ENCODE data around the gene OR56B1.
"Not testable (repeated sequence)": the region's sequence is repeated elsewhere in the genome, so short reads cannot be mapped to it uniquely, and the experiment has no call there.

Gene OR56B1, protein sequence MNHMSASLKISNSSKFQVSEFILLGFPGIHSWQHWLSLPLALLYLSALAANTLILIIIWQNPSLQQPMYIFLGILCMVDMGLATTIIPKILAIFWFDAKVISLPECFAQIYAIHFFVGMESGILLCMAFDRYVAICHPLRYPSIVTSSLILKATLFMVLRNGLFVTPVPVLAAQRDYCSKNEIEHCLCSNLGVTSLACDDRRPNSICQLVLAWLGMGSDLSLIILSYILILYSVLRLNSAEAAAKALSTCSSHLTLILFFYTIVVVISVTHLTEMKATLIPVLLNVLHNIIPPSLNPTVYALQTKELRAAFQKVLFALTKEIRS

DNA sequence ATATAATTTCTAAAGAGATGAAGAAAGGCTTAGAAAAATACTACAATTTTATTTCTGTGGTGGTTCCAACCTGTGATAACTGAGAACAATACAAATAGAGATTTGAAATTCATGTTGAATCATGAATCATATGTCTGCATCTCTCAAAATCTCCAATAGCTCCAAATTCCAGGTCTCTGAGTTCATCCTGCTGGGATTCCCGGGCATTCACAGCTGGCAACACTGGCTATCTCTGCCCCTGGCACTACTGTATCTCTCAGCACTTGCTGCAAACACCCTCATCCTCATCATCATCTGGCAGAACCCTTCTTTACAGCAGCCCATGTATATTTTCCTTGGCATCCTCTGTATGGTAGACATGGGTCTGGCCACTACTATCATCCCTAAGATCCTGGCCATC lies at the start of gene OR56B1:
Gene OR56B1, plus strand, starts transcription at position 53 of the 400 bp plus-strand sequence. Its CDS starts 69 bp downstream, at position 122.
- no peak for DNase-seq

DNA sequence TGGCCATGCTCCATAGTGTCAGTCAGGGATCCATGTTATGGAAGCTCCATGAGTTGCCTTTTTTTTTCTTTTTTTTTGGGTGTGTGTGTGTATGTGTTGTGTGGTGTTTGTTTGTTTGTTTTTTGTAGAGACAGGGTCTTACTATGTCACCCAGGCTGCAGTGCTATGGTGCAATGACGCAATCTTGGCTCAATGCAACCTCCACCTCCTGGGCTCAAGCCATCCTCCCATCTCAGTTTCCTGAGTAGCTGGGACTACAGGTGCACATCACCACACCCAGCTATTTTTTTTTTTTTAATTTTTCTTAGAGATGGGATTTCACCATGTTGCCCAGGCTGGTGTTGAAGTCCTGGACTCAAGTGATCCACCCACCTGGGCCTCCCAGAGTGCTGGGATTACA lies 47.8 kb upstream of the OR56B1 start:
- no peak for DNase-seq

DNA sequence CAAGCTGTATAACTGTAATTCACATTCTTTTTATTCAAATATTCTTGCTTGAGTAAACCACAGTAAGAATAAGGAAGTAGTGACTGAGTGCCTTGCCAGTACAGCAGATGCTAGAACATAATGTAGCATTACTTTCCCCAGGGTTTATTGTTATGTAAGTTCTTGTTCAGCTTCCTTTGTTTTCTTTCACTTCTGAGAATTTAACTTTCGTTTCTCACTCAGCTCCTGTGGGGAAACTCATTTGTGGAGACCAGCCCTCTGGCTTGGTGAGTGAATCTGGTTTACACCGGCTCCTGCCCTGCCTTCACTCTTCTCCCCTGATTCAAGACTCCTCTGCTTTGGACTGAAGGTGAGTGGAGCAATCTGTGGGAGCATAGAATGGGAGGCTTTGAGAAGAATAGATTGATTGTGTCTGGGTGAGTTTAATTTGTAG lies 46.7 kb upstream of the OR56B1 start, which contains the start of gene TRIM22:
Gene TRIM22, plus strand, starts transcription at position 240 of the 433 bp plus-strand sequence. CDS start 6,443 bp downstream, outside the sequence.
- DNase-seq = no peak

DNA sequence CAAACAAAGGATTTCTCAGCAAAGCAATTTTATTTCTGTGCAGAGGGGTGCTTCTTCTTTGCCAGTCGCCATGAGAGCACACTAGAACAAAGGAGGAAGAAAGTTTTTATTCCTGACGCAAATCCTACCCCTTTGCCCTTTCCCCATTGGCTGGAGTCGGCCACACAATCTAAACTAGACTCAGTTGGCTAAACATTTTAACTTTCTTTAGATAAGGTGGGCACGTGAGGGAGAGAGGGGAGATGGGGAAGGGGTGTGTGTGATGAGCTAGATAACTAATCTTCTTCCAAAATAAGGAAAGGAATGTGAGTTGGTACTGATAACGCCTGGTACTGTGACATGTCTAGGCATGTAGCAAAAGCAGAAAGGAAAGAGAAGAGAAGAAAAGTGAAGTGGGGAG lies 46.0 kb upstream of the OR56B1 start:
- no peak for DNase-seq

DNA sequence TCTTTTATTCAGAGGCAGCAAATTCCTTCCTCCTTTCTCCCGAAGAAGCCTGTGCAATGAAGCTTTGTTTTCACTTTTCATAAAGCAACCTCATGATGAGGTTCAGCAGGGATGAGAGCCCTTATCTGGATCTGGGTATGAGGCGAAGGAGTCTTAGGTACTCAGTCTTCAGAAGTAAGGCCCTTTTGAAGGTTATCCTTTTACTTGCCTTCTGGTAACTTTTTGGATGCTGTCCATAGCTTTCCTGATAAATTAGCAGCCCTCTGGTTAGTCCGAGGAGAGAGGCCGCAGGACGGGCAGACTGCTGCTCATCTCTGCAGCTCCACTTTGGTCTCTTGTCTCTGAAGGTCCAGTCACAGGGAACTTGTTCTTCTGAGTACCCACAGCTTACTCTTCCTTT lies 45.5 kb upstream of the OR56B1 start:
- no peak for DNase-seq

DNA sequence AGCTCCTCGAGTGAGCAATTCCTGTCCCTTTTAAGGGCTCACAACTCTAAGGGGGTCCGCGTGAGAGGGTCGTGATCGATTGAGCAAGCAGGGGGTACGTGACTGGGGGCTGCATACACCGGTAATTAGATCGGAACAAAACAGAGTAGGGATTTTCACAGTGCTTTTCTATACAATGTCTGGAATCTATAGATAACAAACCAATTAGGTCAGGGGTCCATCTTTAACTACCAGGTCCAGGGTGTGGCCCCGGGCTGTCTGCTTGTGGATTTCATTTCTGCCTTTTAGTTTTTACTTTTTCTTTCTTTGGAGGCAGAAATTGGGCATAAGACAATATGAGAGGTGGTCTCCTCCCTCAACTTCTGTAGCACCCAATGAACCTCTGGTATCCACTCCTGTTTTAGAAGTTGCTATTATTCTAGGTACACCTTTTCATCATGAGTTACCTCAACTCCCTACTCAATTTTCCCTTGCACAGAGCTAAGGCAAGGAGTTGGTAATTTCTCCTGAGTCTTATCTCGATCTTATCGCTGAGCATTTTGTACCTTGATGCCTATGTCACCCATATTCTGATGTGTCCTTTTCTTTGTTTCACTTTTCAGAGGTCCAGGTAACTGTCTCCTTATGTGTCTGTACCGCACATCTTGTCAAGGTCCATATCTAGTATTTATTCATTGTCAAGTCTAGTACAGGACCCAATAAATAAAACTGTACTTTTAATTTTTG lies 44.8 kb upstream of the OR56B1 start:
- not testable (repeated sequence) for DNase-seq

DNA sequence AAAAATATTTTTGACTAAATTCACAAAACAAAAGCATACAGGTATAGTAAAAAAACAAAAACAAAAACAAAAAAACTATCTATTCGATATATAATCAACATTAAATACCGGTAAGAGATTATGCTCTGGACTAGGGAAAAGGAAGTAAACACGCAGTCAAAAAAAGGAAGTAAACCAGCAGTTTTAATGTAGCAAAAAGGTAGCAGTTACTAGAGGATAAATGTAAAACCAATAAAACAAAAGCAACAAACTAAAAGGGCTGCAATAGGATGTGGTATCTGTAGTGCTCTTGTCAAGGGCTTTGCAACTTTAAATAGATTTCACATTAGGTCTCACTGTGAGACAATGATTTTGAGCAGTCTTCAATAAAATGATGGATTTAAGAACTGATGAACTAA lies 44.3 kb upstream of the OR56B1 start:
- no peak for DNase-seq

DNA sequence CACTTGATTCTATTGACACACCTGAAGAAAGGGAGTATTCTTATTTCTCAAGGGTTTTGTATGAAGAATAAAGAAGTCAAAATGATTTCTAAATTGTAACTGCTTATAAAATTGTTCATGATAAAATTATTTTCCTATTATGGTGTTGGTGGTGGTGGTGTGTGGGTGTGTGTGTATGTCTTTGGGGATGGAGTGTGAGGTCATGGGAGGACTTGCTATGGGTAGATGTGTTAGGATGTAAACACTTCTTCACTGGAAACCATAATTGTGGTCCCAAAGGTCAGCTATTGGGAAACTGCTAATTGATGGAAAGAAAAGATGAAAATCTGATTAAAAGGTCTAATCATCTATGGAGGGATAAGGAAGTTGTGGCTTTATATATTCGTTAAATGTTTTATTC lies 41.6 kb upstream of the OR56B1 start:
- DNase-seq = no peak

DNA sequence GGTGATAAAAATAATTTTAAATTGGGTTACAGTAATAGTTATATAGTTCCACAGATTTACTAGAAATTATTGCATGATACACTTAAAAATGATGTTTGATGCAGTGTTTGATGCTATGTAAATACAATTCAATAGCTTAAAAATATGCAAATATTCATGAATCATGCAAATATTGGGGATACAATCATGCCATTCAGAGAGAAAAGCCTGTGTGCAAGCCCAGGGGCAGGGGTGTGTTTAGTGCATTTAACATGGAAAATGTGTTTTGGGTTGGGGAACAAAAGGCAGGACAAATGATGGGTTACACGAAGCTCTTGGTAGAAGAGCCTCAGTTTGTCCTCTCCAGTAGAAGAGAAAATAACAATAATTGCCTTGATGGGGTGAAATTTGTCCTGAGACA lies 40.7 kb upstream of the OR56B1 start:
- DNase-seq = no peak

DNA sequence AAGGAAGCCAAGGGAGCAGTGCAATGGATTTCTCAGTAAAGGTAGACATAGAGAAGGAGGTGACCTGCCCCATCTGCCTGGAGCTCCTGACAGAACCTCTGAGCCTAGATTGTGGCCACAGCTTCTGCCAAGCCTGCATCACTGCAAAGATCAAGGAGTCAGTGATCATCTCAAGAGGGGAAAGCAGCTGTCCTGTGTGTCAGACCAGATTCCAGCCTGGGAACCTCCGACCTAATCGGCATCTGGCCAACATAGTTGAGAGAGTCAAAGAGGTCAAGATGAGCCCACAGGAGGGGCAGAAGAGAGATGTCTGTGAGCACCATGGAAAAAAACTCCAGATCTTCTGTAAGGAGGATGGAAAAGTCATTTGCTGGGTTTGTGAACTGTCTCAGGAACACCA lies 40.0 kb upstream of the OR56B1 start:
- no peak for DNase-seq

DNA sequence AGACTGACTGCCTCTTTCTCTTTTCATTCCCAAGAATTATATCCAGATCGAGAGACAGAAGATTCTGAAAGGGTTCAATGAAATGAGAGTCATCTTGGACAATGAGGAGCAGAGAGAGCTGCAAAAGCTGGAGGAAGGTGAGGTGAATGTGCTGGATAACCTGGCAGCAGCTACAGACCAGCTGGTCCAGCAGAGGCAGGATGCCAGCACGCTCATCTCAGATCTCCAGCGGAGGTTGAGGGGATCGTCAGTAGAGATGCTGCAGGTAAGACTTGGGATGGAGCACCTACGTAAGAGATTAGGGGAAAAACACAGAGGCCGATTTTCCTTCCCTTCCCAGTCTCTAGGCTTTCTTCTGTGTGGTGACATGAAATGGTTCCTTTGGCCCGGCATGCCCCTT lies 38.0 kb upstream of the OR56B1 start:
- DNase-seq = no peak

DNA sequence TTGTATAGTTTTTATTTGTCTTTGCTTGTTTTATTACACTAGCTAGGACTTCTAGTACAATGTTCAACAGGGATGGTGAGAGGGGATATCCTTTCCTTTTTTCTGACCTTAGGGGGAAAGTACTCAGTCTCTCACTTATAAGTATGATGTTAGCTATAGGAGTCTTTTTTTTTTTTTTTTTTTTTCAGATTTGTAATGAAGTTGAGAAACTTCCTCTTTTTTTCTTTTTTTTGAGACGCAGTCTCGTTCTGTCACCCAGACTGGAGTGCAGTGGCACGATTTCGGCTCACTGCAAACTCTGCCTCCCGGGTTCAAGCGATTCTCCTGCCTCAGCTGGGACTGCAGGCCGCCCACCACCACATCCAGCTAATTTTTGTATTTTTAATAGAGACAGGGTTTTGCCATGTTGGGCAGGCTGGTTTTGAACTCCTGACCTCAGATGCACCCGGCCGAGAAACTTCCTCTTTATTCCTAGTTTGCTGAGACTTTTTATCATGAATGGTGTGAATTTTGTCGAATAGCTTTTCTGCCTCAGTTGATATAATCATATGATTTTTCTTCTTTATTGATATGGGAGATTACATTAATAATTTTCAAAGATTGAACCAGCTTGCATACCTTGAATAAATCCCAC lies 35.7 kb upstream of the OR56B1 start:
- no peak for DNase-seq

DNA sequence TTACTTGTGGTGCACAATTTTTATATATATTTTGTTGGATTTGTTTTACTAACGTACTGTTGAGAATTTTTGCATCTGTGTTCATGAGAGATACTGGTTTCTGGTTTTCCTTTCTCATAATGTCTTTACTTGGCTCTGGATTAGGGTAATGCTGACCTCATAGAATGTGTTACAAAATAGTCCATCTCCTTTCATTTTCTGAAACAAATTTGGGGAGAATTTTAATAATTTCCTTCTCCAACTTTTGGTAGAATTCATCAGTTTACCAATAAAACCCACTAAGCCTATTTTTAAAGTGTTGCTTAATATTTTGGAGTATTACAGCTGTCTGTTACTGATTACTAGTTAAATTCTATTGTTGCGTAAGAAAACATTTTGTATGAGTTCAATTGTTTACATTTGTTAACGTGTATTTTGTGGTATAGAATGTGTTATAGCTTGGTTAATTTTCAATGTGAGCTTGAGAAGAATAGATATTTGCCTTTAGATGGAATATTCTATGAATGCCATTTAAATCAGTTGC lies 35.1 kb upstream of the OR56B1 start:
- DNase-seq = no peak

DNA sequence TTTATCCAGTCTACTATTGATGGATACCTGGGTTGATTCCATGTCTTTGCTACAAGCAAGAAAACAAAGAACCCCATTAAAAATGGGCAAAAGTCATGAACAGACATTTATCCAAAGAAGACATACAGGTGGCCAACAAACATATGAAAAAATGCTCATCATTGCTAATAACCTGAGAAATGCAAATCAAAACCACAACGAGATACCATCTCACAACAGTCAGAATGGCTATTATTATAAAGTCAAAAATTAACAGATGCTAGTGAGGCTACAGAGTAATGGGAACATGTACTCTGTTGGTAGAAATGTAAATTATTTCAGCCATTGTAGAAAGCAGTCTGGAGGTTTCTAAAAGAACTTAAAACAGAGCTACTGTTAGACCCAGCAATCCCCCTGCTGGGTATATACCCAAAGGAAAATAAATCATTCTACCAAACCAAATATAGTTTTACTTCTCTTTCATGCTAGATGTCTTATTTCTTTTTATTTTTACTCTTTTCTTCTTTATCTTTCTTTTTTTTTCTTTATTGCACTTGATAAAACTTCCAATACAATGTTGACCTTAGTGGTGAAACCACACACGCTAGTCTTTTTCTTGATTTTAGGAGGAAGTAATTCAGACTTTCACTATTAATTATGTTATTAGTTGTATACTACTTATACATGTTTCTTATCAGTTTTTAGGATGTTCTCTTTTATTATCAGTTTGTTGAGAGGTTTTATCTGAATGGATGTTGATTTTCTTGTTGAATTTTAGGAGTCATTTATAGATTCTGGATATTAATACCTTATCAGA lies 32.3 kb upstream of the OR56B1 start:
- DNase-seq = no peak

DNA sequence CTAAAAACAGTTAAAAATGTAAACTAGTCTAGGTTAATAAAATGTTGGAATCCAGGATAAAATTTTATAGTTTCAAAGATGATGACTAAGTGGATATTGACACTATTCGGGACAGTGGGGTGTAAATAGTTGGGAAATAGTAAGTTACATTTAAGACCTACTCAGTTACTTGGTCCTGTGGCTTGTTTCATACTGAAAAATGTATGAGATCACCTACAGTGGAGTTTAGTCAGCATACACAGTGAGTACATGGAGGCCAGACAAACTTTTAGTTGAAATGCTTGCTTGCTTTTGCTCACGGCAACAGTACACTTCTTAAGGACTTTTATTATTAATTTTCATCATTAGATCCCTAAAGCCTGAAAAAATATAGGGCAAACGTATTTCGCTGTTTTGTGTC lies 30.6 kb upstream of the OR56B1 start:
- DNase-seq = no peak

DNA sequence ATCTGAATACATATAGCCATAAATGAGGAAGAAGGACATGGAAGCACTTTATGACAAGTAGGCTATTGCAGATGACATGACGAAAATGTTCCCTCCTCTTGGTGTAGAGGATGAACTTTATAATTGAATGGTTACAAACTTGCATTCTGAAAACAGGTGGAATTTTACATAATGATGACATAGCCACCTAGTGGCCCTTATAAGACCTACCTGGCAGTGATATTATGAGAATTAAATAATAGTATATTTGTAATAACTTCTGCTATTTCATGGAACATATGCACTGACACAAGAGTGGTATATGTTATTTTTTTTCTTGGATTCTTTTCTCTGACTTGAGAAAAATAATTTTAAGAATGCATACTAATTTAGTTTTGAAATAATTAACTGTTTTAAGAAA lies 23.7 kb upstream of the OR56B1 start:
- DNase-seq = no peak

DNA sequence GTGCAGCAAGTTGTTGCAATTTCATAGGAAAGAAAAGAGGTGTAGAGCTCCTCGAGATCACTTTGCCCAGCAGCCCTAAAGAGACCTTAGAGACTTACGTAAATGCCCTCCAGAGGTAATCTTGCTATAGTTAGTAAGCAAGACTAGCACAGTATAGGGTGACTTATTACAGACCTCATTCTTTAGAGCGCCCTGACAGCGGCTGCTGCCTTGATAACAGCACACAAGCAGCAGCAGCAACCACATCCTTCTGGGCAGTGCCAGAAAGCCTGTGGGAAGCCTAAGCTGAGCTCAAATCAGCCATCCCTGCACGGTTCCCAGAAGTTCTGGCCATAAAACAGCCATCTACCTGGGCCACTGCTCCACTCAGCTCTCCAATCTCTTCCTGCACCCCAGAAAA lies 22.6 kb upstream of the OR56B1 start:
- DNase-seq = no peak

DNA sequence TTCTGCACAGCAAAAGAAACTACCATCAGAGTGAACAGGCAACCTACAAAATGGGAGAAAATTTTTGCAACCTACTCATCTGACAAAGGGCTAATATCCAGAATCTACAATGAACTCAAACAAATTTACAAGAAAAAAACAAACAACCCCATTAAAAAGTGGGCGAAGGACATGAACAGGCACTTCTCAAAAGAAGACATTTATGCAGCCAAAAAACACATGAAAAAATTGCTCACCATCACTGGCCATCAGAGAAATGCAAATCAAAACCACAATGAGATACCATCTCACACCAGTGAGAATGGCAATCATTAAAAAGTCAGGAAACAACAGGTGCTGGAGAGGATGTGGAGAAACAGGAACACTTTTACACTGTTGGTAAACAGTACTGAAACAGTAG lies 19.7 kb upstream of the OR56B1 start:
- DNase-seq = not testable (repeated sequence)

DNA sequence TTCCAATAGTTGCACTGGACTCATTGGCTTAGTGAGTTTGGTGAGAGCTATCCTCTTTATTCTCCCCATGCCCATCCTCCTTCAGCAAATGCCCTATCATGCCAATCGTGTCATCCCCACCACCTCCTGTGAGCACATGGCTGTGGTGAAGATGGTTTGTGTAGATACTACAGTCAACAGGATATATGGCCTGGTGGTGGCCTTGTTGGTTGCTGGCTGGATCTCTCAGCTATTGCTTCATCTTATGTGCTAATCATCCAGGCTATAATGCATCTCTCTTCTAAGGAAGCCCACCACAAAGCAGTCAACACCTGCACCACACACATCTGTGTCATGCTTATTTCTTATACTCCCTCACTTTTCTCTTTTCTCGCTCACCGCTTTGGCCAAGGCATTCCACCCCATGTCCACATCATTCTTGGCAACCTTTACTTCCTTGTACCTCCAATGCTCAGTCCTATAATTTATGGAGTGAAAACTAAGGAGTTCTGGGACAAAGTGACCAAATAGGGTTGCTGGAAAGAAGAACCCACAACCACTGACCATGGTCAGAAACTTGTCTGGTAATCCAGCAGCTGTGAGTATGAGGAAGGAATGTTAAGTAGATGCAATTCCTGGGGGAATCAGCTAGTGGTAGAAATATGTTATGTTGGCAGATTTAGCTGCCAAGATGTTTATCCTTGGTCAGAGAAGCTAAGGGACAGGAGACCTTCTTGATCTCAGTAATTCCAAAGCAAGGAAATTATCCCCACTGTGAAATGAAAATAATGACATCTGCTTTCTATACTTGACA lies 16.3 kb upstream of the OR56B1 start:
- DNase-seq = no peak

DNA sequence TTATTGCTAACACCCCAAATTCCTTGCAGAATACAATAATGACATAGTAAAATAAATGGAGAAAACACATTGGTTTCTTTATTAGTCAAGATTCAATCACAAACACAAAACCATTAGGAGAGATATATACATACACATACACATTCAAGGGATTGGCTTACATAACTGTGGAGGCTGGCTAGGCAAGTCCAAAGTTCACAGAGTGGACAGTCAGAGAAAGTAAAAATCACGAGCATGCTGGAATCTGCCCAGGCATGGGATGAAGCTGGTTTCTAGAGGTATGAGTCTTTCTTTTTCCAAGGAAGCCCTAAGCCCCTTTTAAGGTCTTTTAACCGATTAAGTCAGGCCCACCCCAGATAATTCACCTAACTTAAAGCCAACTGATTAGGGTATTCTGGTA lies 13.6 kb upstream of the OR56B1 start:
- no peak for DNase-seq

DNA sequence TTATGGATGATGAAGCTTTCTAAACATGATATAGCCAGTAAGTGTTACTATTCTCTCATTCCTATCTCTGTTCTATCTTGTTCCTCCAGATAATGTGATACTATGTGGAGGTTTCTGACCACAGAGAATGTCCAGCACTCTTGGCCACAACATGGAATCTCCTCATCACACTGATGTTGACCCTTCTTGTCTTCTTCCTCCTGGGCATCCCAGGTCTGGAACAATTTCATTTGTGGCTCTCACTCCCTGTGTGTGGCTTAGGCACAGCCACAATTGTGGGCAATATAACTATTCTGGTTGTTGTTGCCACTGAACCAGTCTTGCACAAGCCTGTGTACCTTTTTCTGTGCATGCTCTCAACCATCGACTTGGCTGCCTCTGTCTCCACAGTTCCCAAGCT lies 9.9 kb upstream of the OR56B1 start:
- DNase-seq = no peak

DNA sequence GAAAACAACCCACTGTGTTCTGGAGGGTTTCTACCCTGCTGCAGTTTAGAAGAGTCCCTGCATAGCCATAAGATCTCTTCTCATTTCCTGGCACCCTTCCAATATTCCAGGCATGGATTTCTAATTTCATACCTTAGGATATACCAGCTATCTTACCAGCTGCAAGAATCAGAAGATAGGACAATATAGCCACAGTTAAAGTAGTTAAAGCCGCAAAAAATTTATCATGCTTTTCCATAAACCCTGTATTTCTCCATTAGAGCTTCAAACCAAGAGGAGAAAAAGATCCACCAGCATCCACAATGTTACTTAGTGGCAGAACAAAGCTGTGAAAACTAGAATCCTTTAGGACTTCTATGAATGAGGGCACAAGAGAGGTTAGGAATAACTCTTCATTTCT lies 8.6 kb upstream of the OR56B1 start:
- no peak for DNase-seq

Data from NCI-H510A (cell line).